Ovary (tissue), 9 donors: Measurements from ENCODE around the gene CADPS. TPM values are rescaled to one million over a fixed set of nuclear protein-coding genes. Genes with fewer than 3 reads are reported as not detected.

ENCODE experiments used
- DNase-seq, 5 donors: peaks; one replicate each; pipeline ENCODE4 v3.0.0-alpha.2; 2019 to 2020
- H3K27ac ChIP-seq, 2 donors: fragments of 200-600 bp; one replicate each; pipeline versions ENCODE4 v1.5.1 to v1.8.0; 2019 to 2022
- H3K27me3 ChIP-seq: fragments of 200-600 bp; one replicate; pipeline ENCODE4 v1.8.0; 2022
- H3K36me3 ChIP-seq: fragments of 200-600 bp; sonication (generic); one replicate; pipeline ENCODE4 v1.5.1; 2019
- H3K4me1 ChIP-seq: one replicate; pipeline ENCODE4 v1.8.1; 2013; ENCODE audit warnings: mild to moderate bottlenecking, moderate library complexity; ENCODE audit not compliant: insufficient read depth
- H3K4me3 ChIP-seq: fragments of 200-600 bp; sonication (generic); one replicate; pipeline ENCODE4 v1.5.1; 2017
- H3K9me3 ChIP-seq, 2 donors: fragments of 200-600 bp in 1 of 2; sonication (generic) in 1 of 2; one replicate each; pipeline versions ENCODE4 v1.5.1 to v1.8.1; 2013 to 2019; ENCODE audit warnings: mild to moderate bottlenecking in 1 of 2, moderate library complexity in 1 of 2
- CTCF ChIP-seq, 3 donors: fragments of 450-650 bp in 2 of 3; fragments of 200-600 bp in 1 of 3; IDR thresholded peaks; one replicate each; pipeline versions ENCODE4 v1.5.1 to v1.8.0; 2016 to 2022; ENCODE audit warnings: antibody characterized with exemption in 3 of 3, mild to moderate bottlenecking in 1 of 3
- EP300 ChIP-seq: sonication (generic); formaldehyde crosslinking; IDR thresholded peaks from one replicate; pipeline ENCODE4 v1.6.1; 2017; ENCODE audit warnings: antibody characterized with exemption
- POLR2A ChIP-seq: fragments of 450-650 bp; IDR thresholded peaks from one replicate; pipeline ENCODE4 v1.6.1; 2017; ENCODE audit warnings: antibody characterized with exemption, mild to moderate bottlenecking, moderate library complexity
- WGBS, 3 donors: extraction: QIAGEN DNeasy Blood & Tissue Kit in 1 of 3; methylation state at CpG; one replicate each; pipeline versions ENCODE4 v1.1.5 to v1.1.7; 2013 to 2017; 5-methylcytosine and 5-hydroxymethylcytosine counted together
- intact Hi-C, 4 donors: fragments of 100-400 bp; cut with DNase I; formaldehyde crosslinking; loops; one replicate each; pipeline versions ENCODE4 v1.11.0 to v1.15.1; 2022 to 2023
- polyA plus RNA-seq, 2 donors: library from polyadenylated mRNA; stranded (reverse); fragments of 200-250 nt in 1 of 2; fragments of 350-450 nt in 1 of 2; fragmentation: Illumina TruSeq in 1 of 2; extraction: RNeasy Lipid Tissue Mini Kit (QIAGEN cat#74804) in 1 of 2; gene quantifications; one replicate each; pipeline ENCODE4 v1.2.3, GENCODE V29; 2013 to 2014
- total RNA-seq, 7 donors: library from RNA; depleted of rRNA in 2 of 7; stranded (reverse); fragments of >200 nt in 2 of 7; fragmentation: NEBNext Ultra II Directional in 3 of 7; extraction: Animal tissue kit (Norgen Biotek cat#: 25700) in 3 of 7; gene quantifications; one replicate each; pipeline versions ENCODE4 v1.1.0 to v1.2.4, GENCODE V29; 2016 to 2023
- donor health status: DM: no; HTN: no; CAD: no; lungs with moderate emphysema.
- donor health status: DM: no; HTN: no; CAD: no.
- donor health status: Bipolar disorder and iron deficiency.
- donor health status: DM: yes; HTN: yes; CAD: no.
- donor health status: DM: no; HTN: no; CAD: no.
- donor health status: DM: yes; HTN: yes; CAD: no.

Gene CADPS
- total and polyA plus RNA-seq, 9 donors = 0.90 to 6.8 (median 2.8) TPM

GRCh38 chr3:62368290-62368704 is 506.9 kb downstream of the CADPS start:
- 6 to 10% (median 7%) methylated on average over 19 of the region's 19 CpGs for WGBS, 3 donors
- Histone ChIP-seq H3K4me3 (no peak overlapping the region), H3K36me3 (no peaks in the 10 kb centered on the region), H3K27ac (no peak overlapping the region), H3K9me3 (no peaks in the 10 kb centered on the region), H3K4me1 (no peaks in the 10 kb centered on the region), H3K27me3 (no peaks in the 10 kb centered on the region)
- no peak for DNase-seq
- TF ChIP-seq POLR2A (no peak), CTCF (IDR thresholded peaks at IDR 0.05) (no peak), EP300 (no peak)
- intact Hi-C loops = no loop called here

- WGBS, 3 donors = 3 to 5% (median 4%) methylated on average over 25 of the region's 25 CpGs
- intact Hi-C loops = no loop called here
- H3K4me1 ChIP-seq = no peaks in the 10 kb centered on the region
Measured at GRCh38 chr3:62367763-62368195, 507.4 kb downstream of the CADPS start.

GRCh38 chr3:62366126-62366484 is 509.1 kb downstream of the CADPS start:
- Histone ChIP-seq H3K9me3 (no peaks in the 10 kb centered on the region), H3K4me1 (no peaks in the 10 kb centered on the region), H3K27me3 (no peaks in the 10 kb centered on the region), H3K36me3 (no peaks in the 10 kb centered on the region), H3K27ac (no peak overlapping the region), H3K4me3 (no peak overlapping the region)
- TF ChIP-seq EP300 (no peak), CTCF (IDR thresholded peaks at IDR 0.05) (no peak), POLR2A (no peak)
- intact Hi-C loops = no loop called here
- DNase-seq = no peak
- WGBS, 3 donors = 29 to 33% (median 31%) methylated on average over 4 of the region's 4 CpGs

More at GRCh38 chr3:62367763-62368195, 507.4 kb downstream of the CADPS start:
- Histone ChIP-seq H3K9me3 (no peaks in the 10 kb centered on the region), H3K27ac (no peak overlapping the region), H3K27me3 (no peaks in the 10 kb centered on the region), H3K36me3 (no peaks in the 10 kb centered on the region), H3K4me3 (no peak overlapping the region)
- TF ChIP-seq CTCF (IDR thresholded peaks at IDR 0.05) (no peak), POLR2A (no peak)
- DNase-seq = no peak

DNA sequence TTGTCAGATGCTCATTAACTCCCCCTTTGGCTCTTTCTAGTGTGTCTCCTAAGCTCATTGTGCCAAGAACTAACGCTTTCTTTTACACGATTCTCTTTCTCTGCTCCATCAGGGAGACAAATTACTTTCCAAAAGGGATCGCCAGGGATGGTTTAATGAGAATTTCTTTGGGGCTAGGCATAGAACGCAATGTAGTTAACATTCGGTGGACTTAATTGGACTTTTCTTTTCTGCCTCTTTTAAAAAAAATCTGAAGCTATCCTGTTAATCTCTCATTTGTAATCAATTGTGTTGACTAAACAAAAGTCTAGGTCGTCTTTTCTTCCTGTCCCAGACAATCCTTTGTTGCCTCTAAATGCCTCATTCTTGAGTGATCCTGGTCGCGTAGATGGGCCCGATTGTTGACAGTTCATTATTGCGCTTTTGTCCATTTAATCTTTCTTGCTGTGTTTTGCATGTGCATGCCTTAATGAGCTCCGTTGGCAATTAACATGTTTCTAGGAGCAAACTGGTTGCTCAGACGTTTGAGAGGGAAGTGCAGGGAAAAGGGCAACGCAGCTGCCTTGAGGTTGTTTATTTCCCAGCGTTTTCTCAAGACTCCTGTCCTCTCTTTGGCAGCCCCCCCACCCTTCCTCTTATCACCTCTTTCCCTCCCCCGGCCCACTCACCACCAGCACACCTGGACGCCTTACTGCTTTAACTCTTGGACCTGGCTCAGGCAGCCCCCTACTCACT is 509.7 kb downstream of the CADPS start:
- H3K9me3 ChIP-seq = no peaks in the 10 kb centered on the region
- no peak overlapping the region for H3K27ac ChIP-seq
- no peaks in the 10 kb centered on the region for H3K36me3 ChIP-seq
- 25 to 31% (median 28%) methylated on average over 16 of the region's 16 CpGs for WGBS, 3 donors
- DNase-seq = no peak
- intact Hi-C loops = no loop called here
- no peak for TF ChIP-seq CTCF (IDR thresholded peaks at IDR 0.05)
- no peak for TF ChIP-seq POLR2A
- no peak for TF ChIP-seq EP300
- no peaks in the 10 kb centered on the region for H3K4me1 ChIP-seq
- H3K27me3 ChIP-seq = no peaks in the 10 kb centered on the region
- no peak overlapping the region for H3K4me3 ChIP-seq
